K562 (cell line): ENCODE data around the gene NUDCD3. TPM values are rescaled to one million over a fixed set of nuclear protein-coding genes. Genes with fewer than 3 reads are reported as not detected.
A peak's percentile ranks its signal among the peaks of the same experiment; 100 is the strongest.

ENCODE experiments used
- ATAC-seq: fragments of 200-7000 bp; cut with Tn5 transposase; 3 replicates; pipeline ENCODE4 v1.9.1; 2020; ENCODE audit warnings: moderate library complexity
- BruUV-seq: library from RNA; stranded (reverse); fragments of 400-500 nt; replicated peaks from 2 replicates; lab custom pipeline; 2021; lab: Mats Ljungman, UMichigan
- CTCF ChIA-PET: fragments of 300-600 bp; formaldehyde crosslinking; extraction: SDS; loops from one replicate; lab custom pipeline; 2021; ENCODE audit warnings: low intra/inter-chr PET ratio; lab: Yijun Ruan, JAX
- POLR2A ChIA-PET: fragments of 300-600, 350-650 bp; sonication (Branson Sonifier 250); formaldehyde crosslinking; extraction: SDS; loops from one replicate; lab custom pipeline; 2021; ENCODE audit warnings: antibody characterized with exemption, inconsistent platforms; lab: Yijun Ruan, JAX
- DNase-seq, 4 experiments: peaks; one replicate each; pipeline versions ENCODE4 v3.0.0 to v3.0.0-alpha.2; 2011 to 2018; ENCODE audit warnings: low spot score in 3 of 4, mixed read lengths in 3 of 4; ENCODE audit errors: extremely low read depth in 1 of 4
- FAIRE-seq: peaks from 2 replicates; lab custom pipeline; 2011; peaks lifted over from hg19 to GRCh38; lab: Jason Lieb, UNC
- H2AFZ ChIP-seq: 2 replicates; pipeline ENCODE4 v1.6.0; 2011; ENCODE audit warnings: low read depth, low read length, control low read depth, inconsistent platforms
- H3K27ac ChIP-seq: fragments of 200-600 bp; 3 replicates; pipeline ENCODE4 v1.8.0; 2011; ENCODE audit warnings: low read depth, mild to moderate bottlenecking, control low read depth, inconsistent platforms, low read length, moderate library complexity, mixed read lengths; ENCODE audit errors: extremely low read depth
- H3K27me3 ChIP-seq, 2 experiments: fragments of 300-600 bp in 1 of 2; 2 replicates in 1 of 2; 3 replicates in 1 of 2; pipeline versions ENCODE4 v1.6.0 to v1.8.0; 2011; ENCODE audit warnings: inconsistent platforms in 2 of 2, low read length in 2 of 2, mild to moderate bottlenecking in 1 of 2, mixed read lengths in 1 of 2, moderate library complexity in 1 of 2; ENCODE audit not compliant: control insufficient read depth in 2 of 2, insufficient read depth in 2 of 2
- H3K36me3 ChIP-seq: fragments of 300-600 bp; 3 replicates; pipeline ENCODE4 v1.8.0; 2011; ENCODE audit warnings: mild to moderate bottlenecking, low read length, inconsistent platforms; ENCODE audit not compliant: control insufficient read depth, insufficient read depth
- H3K4me1 ChIP-seq, 2 experiments: fragments of 200-600 bp in 1 of 2; replicated peaks in 1 of 2; 2 replicates in 1 of 2; 3 replicates in 1 of 2; pipeline versions ENCODE4 v1.5.1 to v1.8.0; 2011; ENCODE audit warnings: inconsistent platforms in 2 of 2, low read length in 2 of 2, mild to moderate bottlenecking in 1 of 2, mixed read lengths in 1 of 2, moderate library complexity in 1 of 2; ENCODE audit not compliant: control insufficient read depth in 2 of 2, insufficient read depth in 2 of 2
- H3K4me2 ChIP-seq: 2 replicates; pipeline ENCODE4 v1.6.1; 2011; ENCODE audit warnings: low read length, control low read depth, inconsistent platforms, mixed read lengths; ENCODE audit not compliant: insufficient read depth
- H3K4me3 ChIP-seq: fragments of 200-600 bp; sonication (generic), shearing (Covaris generic); 2 replicates; pipeline ENCODE4 v1.5.1; 2016; ENCODE audit warnings: control low read depth, inconsistent platforms
- H3K79me2 ChIP-seq: fragments of 200-600 bp; 3 replicates; pipeline ENCODE4 v1.8.0; 2011; ENCODE audit warnings: low read length, inconsistent platforms; ENCODE audit not compliant: control insufficient read depth, insufficient read depth
- H3K9ac ChIP-seq, 2 experiments: 2 replicates each; pipeline versions ENCODE4 v1.6.0 to v1.6.1; 2011; ENCODE audit warnings: low read depth in 2 of 2, low read length in 2 of 2, control low read depth in 1 of 2, inconsistent platforms in 1 of 2, mild to moderate bottlenecking in 1 of 2, mixed read lengths in 1 of 2; ENCODE audit not compliant: insufficient read depth in 1 of 2
- H3K9me1 ChIP-seq: one replicate; pipeline ENCODE4 v1.6.0; 2011; ENCODE audit warnings: inconsistent platforms, mild to moderate bottlenecking, low read length, moderate library complexity; ENCODE audit not compliant: control insufficient read depth, insufficient read depth
- H3K9me3 ChIP-seq: replicated peaks from 2 replicates; pipeline ENCODE4 v1.5.1; 2011; ENCODE audit warnings: low read depth, low read length, inconsistent platforms; ENCODE audit not compliant: control insufficient read depth, insufficient read depth
- H4K20me1 ChIP-seq: replicated peaks from 2 replicates; pipeline ENCODE4 v1.6.1; 2011; ENCODE audit warnings: low read length, inconsistent platforms, mixed read lengths; ENCODE audit not compliant: control insufficient read depth, insufficient read depth
- CLOCK ChIP-seq: fragments of 250-450 bp; sonication (Bioruptor Pico); IDR thresholded peaks from 2 replicates; pipeline ENCODE4 v1.4.0; 2020; ENCODE audit warnings: mild to moderate bottlenecking, moderate library complexity, borderline replicate concordance
- SRSF1 ChIP-seq: fragments of 200-400 bp; formaldehyde crosslinking; IDR thresholded peaks from 2 replicates; pipeline ENCODE4 v1.6.1; 2017; ENCODE audit warnings: mild to moderate bottlenecking, low read depth, low read length, moderate library complexity
- WGBS: fragments of 100-300 bp; shearing (Covaris generic); methylation state at CpG from one replicate; pipeline ENCODE4 v1.1.6; 2016; ENCODE audit warnings: low coverage, mixed read lengths; ENCODE audit not compliant: insufficient coverage; ENCODE audit errors: missing lambda C conversion rate; 5-methylcytosine and 5-hydroxymethylcytosine counted together
- in situ Hi-C: fragments of 300-500 bp; cut with MboI; formaldehyde crosslinking; loops from 4 replicates; pipeline ENCODE4 v1.15.0; 2018; ENCODE audit warnings: inconsistent platforms, mixed read lengths
- intact Hi-C: fragments of 100-400 bp; cut with micrococcal nuclease; formaldehyde crosslinking; loops from 2 replicates; pipeline ENCODE4 v1.14.2; 2022
- polyA plus RNA-seq, 8 experiments: library from polyadenylated mRNA; depleted of rRNA in 4 of 8; stranded (reverse) in 5 of 8; unstranded in 3 of 8; fragments of >200 nt; fragmentation: Nextera tagmentation in 2 of 8; fragmentation: Illumina TruSeq in 1 of 8; extraction: Ambion mirVana in 2 of 8; extraction: Trizol in 1 of 8; gene quantifications; 2 replicates each; pipeline versions ENCODE4 v1.2.1 to v1.2.3, GENCODE V29; 2011 to 2014; ENCODE audit warnings: inconsistent platforms in 1 of 8, missing spikeins in 1 of 8
- total RNA-seq, 7 experiments: library from RNA; depleted of rRNA in 6 of 7; stranded (reverse); fragments of >200 nt in 6 of 7; fragmentation: Illumina TruSeq in 2 of 7; extraction: Trizol in 2 of 7; gene quantifications; 2 replicates each; pipeline versions ENCODE4 v1.2.1 to v1.2.3, GENCODE V29; 2011 to 2021; ENCODE audit warnings: low replicate concordance in 1 of 7

Gene NUDCD3
- total and polyA plus RNA-seq, 9 of the 15 experiments (the other 6 are each of a cell fraction or from before 2014, with no cell fraction given) = 24.8 to 64.2 (median 42.6) TPM

DNA sequence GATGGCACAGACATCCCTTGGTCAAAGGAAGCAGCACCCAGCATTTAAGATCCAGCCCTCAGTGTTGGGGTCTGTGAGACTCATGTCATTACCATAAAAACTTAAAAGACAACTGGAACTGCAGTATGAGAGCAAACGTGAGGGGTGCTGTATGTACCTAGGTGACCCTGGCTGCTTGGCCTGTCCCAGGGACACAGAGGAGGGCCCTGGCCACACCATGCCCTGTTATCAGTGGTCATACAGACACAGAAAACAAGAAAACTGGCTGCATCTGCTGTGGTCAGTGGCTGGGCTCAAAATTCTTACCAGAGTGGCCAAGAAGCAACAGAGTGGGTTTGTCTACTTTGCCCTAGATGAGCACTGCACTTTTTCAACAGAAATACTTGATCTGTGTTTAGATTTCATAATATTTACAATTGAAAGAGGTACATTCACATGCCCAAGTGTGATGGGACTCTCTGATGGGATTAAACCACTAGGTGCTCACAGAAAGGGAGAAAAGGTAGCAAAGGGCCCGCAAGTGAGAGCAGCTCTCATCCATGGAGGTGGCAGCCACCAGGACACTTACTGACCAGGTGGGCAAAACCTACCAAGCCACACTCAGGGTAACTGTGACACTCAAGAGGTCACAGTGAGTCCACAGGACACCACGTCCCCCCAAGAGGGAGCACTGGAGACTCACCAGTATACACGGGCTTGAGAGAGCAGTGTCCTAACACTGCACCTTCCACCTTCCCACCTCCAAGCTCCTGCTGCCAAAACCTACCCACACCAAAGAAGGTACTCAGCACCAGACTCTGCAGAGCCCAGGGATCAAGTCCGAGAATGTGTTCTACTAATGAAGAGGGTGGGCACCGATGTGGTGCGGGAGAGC lies 97.0 kb downstream of the NUDCD3 start:
- no peaks in the 10 kb centered on the region for H3K27me3 ChIP-seq
- H3K9me1 ChIP-seq = no peaks in the 10 kb centered on the region
- 75% methylated on average over 7 of the region's 7 CpGs for WGBS
- in situ Hi-C loops = no loop called here
- ATAC-seq (peak; percentile 33; the same call in 2 of the 3 replicates), DNase-seq (no peak), FAIRE-seq (no peak)
- CTCF ChIA-PET = no interaction called here
- TF ChIP-seq CLOCK (CRISPR knock-in tag) = no peak
- TF ChIP-seq SRSF1 = no peak
- TF ChIP-seq, all 486 proteins: peak for 0
- no peaks in the 10 kb centered on the region for H3K79me2 ChIP-seq
- H3K9ac ChIP-seq = no peak overlapping the region
- POLR2A ChIA-PET = no interaction called here
- peaks cover 5% of the 10 kb centered on the region; the same call in 1 of the 2 replicates for H4K20me1 ChIP-seq
- H3K4me3 ChIP-seq = no peak overlapping the region
- intact Hi-C loops = no loop called here
- peaks cover 58% of the 10 kb centered on the region; the same call in 2 of the 3 replicates for H3K36me3 ChIP-seq
- H3K27ac ChIP-seq = no peak overlapping the region
- no TSS peak for BruUV-seq
- no peak overlapping the region for H3K4me2 ChIP-seq
- H3K4me1 ChIP-seq = no peaks in the 10 kb centered on the region
- no peak overlapping the region for H2AFZ ChIP-seq
- no peaks in the 10 kb centered on the region for H3K9me3 ChIP-seq
